ENCODE results near the gene RASGRP2.

Gene RASGRP2

DNA sequence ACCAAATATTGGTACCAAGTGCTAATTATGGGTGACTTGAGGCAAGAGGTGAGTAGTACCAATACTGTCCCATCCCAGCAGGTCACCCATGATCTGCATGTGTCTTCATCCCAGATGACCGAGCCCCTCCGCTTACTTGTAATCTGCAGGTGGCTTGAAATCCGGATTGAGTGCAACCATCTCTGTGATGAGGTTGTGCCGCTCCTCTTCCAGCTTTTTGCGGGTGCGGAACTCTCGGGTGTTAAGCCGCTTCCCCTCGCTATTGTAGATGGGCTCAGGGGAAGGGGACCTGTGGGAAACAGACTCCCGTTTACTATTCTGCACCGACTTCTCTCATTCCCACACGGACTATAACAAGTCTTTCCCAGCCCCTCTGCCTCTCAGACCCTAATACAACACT, 26.2 kb upstream of the RASGRP2 start:
- no peak for DNase-seq (ENCODE audit: extremely low read depth, low read depth)
- TF ChIP-seq, protein P1, sequence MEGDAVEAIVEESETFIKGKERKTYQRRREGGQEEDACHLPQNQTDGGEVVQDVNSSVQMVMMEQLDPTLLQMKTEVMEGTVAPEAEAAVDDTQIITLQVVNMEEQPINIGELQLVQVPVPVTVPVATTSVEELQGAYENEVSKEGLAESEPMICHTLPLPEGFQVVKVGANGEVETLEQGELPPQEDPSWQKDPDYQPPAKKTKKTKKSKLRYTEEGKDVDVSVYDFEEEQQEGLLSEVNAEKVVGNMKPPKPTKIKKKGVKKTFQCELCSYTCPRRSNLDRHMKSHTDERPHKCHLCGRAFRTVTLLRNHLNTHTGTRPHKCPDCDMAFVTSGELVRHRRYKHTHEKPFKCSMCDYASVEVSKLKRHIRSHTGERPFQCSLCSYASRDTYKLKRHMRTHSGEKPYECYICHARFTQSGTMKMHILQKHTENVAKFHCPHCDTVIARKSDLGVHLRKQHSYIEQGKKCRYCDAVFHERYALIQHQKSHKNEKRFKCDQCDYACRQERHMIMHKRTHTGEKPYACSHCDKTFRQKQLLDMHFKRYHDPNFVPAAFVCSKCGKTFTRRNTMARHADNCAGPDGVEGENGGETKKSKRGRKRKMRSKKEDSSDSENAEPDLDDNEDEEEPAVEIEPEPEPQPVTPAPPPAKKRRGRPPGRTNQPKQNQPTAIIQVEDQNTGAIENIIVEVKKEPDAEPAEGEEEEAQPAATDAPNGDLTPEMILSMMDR (IDR thresholded peaks at IDR 0.05; ENCODE audit: low read depth, low read length, missing control alignments): no peak
- H3K4me3 ChIP-seq (replicated peaks; ENCODE audit: low read depth, low read length): no peak overlapping the region

DNA sequence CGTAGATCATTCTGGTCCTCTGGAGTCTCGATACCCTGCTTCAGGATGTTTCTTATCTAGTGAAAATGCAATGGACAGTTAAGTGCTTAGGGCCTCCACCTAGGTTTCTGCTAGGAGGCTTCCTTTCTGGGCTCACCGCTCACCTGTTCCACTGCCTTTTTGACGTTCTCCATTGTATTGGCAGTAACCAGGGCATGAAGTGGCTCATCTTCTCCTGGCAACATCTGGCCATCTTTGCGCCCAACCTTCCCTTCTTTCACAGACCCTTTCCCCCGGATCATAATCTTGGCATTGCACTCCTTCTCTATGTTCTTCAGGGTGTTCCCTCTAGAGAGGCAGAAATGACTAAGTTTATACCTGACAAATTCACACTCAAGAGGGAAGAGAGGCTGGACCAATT, 25.3 kb upstream of the RASGRP2 start:
- DNase-seq (ENCODE audit: extremely low read depth, low read depth): no peak
- H3K4me3 ChIP-seq (replicated peaks; ENCODE audit: low read depth, low read length): no peak overlapping the region
- TF ChIP-seq, protein P1 (IDR thresholded peaks at IDR 0.05; ENCODE audit: low read depth, low read length, missing control alignments): no peak

DNA sequence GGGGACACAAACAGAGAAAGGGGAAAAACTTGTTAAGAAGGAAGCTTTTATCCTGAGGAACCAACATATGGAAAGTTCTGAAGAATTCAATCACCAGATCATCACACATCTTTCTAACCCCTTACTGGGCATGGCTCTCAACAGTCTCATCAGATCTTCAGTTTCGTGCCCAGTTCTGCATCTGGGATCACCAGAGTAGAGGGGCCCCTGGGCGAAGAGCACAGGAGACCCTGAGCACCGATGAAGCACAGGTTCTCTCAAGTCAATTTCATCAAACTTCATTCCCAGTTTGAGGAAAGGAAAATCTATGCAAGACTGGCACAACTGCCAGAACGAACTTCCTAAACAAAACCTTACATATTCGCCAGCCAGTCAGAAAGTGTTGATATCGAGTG, 24.4 kb upstream of the RASGRP2 start:
- H3K4me3 ChIP-seq (replicated peaks; ENCODE audit: low read depth, low read length): no peak overlapping the region
- TF ChIP-seq, protein P1 (IDR thresholded peaks at IDR 0.05; ENCODE audit: low read depth, low read length, missing control alignments): no peak
- DNase-seq (ENCODE audit: extremely low read depth, low read depth): no peak

DNA sequence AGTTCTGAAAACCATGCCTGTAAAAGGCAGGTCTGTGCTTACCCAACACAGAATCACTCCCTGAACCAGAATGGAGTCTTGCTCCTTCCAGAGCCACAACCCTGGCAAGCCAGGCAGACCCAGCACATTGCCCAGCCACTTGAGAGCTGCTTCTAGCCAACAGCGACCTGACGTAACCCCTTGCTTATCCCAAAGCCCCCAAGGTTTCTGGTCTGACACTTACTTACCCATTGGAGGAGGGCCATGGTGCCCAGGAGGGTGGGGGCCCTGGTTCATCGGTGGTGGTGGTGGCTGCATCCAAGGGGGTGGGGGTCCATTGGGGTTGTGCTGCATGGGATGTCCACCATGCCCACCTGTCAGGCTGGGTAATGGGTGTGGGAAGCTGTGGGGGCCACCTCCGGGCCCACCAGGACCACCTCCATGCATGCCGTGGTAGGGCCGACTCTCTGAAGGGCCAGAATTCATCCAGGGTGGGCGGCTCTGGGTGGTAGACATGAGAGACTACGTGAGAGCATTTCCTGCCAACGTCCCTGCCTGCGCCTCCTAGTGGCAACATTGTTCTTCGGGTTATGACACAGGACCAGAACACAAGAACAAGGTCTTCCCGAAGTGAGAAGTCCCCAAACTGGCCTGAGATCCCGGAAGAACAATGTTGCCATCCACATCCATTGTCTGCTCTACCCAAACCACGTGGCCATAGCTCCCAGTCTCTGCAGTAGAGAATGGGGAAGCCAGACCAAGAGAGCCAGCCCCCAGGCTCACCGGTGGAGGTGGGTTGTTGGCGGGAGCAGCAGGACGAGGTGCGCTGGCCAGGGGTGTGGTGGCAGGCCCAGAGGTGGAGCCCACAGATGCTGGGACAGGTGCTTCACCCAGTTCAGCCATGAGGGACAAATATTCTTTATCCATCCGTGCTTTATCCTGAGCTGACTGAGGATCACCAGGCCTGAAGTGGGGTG, 23.7 kb upstream of the RASGRP2 start:
- TF ChIP-seq, protein P1 (IDR thresholded peaks at IDR 0.05; ENCODE audit: low read depth, low read length, missing control alignments): peak; percentile 72
- DNase-seq (ENCODE audit: extremely low read depth, low read depth): no peak

DNA sequence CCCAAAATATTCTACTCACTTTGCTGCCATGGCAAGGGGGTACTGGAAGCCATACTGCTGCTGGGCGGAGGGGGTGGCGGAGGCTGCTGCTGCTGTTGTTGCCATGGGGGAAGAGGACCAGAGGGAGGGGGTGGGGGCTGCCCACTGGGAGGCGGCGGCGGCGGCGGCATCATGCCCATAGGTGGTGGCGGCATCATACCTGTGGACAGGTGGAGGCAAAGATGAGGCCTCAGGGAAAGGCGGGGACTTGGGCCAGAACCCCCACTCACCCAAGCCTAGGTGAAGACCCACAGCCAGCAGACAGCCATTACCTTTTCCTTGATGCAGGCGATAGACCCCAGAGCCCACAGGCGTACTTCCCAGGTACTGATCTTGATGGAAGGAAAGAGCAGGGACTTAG, 22.9 kb upstream of the RASGRP2 start:
- H3K4me3 ChIP-seq (replicated peaks; ENCODE audit: low read depth, low read length): no peak overlapping the region
- DNase-seq (ENCODE audit: extremely low read depth, low read depth): no peak
- TF ChIP-seq, protein P1 (IDR thresholded peaks at IDR 0.05; ENCODE audit: low read depth, low read length, missing control alignments): no peak

More for the DNA sequence above, 23.7 kb upstream of the RASGRP2 start:
- no peak overlapping the region for H3K4me3 ChIP-seq (replicated peaks; ENCODE audit: low read depth, low read length)

DNA sequence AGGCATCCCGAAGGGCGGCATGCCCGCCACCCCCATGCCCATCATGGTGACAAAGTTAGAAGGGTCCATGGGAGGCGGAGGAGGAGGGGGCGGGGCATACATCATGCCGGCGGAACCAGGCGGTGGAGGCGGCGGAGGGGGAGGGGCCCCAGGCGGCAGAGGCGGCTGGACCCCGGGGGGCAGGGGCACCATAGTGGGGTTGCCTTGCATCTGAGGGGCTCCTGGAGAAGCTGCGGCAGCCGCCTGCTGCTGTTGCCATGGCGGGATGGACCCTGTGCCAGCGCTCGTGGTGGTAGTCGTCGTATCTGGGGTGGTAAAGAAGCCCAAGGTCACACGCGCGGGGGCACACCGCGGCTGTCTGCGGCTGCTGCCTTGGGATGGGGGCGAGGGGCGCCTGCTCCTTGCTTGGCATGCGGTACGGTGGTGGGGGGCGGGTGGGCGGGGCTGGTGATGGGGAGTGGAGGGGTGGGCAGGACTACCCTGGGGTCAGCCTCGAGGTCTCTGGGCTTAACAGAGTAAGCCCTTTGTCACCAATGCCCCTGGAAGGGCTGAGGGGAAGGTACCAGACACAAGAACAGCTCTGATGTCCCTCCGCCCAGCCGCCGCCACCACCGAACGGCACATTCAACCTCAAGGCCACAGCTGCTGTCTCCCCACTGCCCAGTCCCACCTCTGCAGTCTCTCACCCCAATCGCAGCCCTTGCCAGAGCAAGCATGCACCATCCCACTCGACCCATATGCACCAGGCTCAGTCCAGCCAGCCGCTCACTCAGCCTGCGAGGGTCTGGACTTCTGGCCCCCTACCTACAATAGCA, 22.1 kb upstream of the RASGRP2 start:
- no peak for DNase-seq (ENCODE audit: extremely low read depth, low read depth)

More for the DNA sequence above, 22.1 kb upstream of the RASGRP2 start:
- TF ChIP-seq, protein P1 (IDR thresholded peaks at IDR 0.05; ENCODE audit: low read depth, low read length, missing control alignments): no peak
- no peak overlapping the region for H3K4me3 ChIP-seq (replicated peaks; ENCODE audit: low read depth, low read length)
